ENCODE results near the gene POLE.
"Not testable (repeated sequence)": the region's sequence is repeated elsewhere in the genome, so short reads cannot be mapped to it uniquely, and the experiment has no call there.

POLE gene

GRCh38 chr12:132717011-132717410, 29.9 kb upstream of the POLE start:
- DNase-seq: no peak

GRCh38 chr12:132716356-132716755, 29.2 kb upstream of the POLE start:
- no peak for DNase-seq

- no peak for DNase-seq
Observed at GRCh38 chr12:132715874-132716273, 28.7 kb upstream of the POLE start.

DNA sequence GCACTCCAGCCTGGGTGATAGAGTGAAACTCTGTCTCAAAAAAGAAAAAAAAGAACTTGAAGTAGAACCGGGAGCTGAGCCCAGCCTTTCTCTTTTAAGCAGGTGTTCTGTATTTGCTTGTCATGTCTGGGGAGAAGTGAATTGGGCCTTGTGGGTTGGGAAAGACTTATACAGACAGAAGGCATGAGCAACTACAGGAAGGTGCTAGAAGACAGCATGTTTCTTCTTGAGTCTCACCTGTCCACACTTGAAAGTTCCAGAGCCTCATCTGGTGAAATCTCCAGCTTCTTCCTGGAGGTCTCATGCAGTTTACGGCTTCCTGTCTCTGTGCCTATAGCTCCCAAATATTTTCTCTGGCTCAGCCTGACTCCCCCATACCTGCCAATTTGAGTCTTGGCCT, 26.0 kb upstream of the POLE start:
- no peak for DNase-seq

DNA sequence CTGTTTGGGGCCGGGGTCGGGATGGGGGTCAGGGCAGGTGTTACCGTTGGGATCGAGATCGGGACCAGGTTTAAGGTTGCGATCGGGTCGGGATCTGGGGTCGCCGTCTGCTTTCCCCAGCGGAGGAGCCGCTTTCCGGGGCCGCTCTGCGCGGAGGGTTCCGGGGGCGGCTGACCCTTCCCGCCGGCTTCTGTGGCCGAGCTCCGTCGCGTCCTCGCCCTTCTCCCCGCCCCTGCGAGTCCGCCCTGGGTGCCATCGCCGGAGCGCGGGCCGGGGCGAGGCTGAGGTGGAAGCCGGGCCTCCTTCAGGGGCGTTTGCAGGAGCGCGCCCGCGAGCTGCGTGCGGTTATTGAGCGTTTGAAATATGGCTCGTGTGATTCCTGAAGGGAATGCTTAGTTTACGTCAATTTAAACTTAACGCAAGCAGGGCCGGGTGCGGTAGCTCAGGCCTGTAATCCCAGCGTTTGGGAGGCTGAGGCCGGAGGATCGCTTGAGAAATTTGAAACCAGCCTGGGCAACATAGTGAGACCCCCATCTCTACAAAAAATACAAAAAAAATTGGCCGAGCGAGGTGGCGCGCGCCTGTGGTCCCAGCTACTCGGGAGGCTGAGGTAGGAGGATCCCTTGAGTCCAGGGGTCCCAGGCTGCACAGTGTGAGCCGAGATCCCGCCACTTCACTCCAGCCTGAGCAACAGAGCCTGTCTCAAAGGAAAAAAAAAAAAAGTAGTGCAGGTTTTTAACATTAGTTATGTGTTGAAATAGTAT, 24.1 kb upstream of the POLE start:
- peak; percentile 38 for DNase-seq

DNA sequence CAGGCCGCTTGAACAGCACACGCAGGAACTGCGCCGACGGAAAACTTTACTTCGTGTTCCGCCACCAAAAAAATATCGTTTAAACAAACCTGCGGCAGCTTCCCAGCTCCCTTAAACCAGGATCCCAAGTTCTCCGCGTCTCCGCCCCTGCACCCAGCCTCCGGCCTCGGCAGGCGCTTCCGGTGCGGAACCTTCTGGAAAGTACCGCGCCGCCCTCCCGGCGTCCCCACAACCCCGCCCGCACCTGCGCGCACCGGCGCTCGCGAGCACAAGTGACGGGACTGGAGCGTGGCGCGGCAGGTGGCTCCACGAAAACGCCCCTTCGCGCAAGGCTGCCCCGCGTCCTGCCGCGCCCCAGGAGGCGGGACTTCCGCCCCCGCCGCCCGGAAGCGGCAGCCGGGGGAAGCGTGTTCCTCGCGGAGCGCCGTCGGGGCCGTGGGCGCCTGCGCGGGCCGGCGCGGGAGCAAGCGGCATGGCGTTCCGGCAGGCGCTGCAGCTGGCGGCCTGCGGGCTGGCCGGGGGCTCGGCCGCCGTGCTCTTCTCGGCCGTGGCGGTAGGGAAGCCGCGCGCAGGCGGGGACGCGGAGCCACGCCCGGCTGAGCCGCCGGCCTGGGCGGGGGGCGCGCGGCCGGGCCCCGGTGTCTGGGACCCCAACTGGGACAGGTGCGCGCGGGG, 23.4 kb upstream of the POLE start, which contains the start of gene PGAM5:
PGAM5 (plus strand) TSS at position 438 of the 675 bp plus-strand sequence; CDS start at position 473, 35 bp downstream.
- DNase-seq: peak; percentile 90

DNA sequence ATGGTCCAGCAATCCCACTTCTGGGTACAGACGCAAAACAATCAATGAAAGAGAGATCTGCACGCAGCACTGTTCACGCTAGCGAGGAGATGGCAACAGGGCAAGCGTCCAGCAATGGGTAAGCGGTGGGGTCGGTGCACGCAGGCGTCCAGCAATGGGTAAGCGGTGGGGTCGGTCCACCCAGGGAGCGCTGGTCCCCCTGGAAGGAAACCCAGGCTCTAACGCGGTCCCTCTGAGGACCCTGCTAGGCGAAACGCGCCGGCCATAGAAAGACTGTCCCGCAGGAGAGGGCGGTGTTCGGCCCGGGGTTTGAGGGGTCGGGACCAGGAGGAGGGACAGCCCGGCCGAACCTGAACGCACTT, 22.9 kb upstream of the POLE start:
- DNase-seq: no peak

DNA sequence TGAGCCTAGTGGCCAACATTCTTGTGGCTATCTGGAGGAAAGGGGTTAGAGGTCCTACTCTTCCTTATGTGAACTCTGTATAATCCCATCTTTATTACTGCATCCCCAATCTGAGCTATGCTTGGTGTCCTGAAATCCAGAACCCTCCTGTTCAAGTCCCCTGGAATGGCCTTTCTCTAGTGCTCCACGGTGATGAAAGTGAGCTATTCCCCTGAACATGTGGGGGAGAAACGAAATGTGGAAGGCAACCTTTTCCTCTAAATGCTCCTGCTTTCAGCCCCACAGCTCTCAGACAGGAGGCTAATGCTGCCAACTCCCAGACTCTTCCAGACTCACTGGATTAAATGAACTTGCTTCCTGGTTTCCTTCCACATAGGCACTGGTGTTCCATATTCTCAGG, 21.0 kb upstream of the POLE start:
- no peak for DNase-seq

- DNase-seq: no peak
Observed at GRCh38 chr12:132707241-132707640, 20.1 kb upstream of the POLE start.

DNA sequence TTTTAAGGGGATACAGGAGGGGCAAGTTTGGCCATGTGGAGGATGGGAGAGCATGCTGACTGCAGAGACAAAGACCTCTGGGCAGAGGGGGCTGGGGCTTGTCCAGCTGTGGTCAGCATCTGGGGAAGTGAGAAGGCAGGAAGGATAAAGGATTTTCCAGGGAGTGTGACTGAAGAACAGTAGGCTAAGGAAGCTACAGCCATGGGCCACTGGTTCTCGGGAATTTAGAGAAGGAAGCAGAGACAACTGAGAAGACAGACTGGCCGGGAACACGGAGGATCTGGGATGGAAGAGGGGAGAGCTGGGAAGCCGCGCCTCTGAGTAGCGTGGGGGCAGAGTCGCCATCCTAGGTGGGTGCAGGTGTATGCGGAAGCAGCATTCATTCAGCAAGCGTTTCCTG, 16.5 kb upstream of the POLE start:
- DNase-seq: no peak

GRCh38 chr12:132702640-132703039, 15.5 kb upstream of the POLE start:
- DNase-seq: no peak

DNA sequence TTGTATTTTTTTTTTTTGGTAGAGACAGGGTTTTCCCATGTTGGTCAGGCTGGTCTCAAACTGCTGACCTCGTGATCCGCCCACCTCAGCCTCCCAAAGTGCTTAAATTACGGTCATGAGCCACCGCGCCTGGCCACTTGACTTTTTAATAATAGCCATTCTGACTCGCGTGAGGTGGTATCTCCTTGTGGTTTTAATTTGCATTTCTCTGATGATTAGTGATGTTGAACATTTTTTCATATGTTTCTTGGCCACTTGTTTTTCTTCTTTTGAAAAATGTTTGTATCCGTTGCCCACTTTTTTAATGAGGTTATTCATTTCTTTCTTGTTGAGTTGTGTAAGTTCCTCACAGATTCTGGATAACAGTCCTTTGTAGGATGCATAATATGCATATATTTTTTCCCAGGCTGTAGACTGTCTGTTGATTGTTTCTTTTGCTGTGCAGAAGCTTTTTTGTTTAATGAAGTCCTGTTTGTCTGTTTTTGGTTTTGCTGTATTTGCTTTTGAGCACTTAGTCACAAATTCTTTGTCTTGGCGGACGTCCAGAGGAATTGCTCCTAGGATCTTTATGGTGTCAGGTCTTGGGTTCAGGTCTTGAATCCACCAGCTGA, 13.2 kb upstream of the POLE start:
- no peak for DNase-seq

- no peak for DNase-seq
Observed at GRCh38 chr12:132698341-132698740, 11.2 kb upstream of the POLE start.

DNA sequence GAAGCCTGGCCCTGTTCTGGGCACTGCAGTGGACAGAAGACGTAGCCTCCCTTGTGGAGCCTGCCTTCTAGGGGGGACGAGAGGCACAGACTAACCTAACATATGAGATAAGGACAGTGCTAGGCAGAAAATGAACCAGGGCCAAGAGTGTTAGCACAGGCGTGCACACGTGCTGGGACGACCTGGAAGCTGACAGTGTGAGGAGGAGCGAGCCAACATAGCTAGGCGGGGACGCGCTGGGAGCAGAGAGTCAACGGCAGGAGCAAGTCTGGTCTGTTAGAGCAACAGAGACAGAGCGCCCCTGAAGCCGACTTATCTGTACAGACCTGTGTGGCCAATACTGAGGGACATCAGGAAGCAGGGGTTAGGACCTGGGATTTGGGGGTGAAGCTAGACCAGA, 8.3 kb upstream of the POLE start:
- DNase-seq: no peak

GRCh38 chr12:132694888-132695287, 7.7 kb upstream of the POLE start:
- DNase-seq: not testable (repeated sequence)

DNA sequence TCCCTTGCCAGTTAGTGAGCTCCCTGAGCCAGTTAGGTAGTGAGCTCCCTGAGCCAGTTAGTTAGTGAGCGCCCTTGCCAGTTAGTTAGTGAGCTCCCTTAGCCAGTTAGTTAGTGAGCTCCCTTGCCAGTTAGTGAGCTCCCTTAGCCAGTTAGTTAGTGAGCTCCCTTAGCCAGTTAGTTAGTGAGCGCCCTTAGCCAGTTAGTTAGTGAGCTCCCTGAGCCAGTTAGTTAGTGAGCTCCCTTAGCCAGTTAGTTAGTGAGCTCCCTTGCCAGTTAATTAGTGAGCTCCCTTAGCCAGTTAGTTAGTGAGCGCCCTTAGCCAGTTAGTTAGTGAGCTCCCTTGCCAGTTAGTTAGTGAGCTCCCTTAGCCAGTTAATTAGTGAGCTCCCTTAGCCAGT, 4.9 kb upstream of the POLE start:
- not testable (repeated sequence) for DNase-seq

DNA sequence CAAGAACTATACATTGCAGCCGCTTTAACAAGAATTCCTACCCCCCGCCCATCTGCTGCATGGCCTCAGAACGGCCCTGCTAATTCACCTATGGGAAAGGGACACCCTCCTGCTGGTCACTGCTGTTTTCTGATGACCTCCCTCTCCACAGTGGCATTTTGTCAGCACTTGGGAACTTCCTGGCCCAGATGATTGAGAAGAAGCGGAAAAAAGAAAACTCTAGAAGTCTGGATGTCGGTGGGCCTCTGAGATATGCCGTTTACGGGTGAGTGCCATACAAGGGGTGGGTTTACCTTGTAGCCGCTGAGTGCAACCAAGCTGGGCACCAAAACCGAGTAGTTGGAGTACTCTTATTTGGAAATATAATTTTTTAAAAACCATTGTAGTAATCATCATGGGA, 3.0 kb upstream of the POLE start:
- DNase-seq: no peak

- no peak for DNase-seq
Observed at GRCh38 chr12:132689227-132689626, 2.1 kb upstream of the POLE start.

- no peak for DNase-seq
Observed at GRCh38 chr12:132686825-132687210, 324 bp downstream of the POLE start.

GRCh38 chr12:132685400-132685799, 1.7 kb downstream of the POLE start:
- DNase-seq: no peak

DNA sequence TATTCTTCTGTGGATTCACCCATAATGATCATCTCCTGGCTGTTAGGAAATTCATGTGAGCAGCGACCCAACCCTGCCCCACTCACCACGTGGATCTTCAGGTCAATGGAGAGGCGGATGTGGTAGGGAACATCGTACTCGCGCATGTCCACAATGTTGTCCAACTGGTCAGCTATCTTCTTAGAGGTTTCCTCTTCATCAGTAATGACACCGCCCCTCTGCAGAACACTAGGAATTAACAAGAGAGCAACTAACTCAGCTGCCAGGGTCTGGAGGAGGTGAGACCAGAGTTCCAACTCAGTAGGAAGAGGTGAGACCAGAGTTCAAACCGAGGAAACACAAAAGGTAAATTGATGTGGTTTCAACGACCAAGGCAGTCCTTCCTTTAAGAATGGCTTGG, 9.7 kb downstream of the POLE start:
- no peak for DNase-seq

DNA sequence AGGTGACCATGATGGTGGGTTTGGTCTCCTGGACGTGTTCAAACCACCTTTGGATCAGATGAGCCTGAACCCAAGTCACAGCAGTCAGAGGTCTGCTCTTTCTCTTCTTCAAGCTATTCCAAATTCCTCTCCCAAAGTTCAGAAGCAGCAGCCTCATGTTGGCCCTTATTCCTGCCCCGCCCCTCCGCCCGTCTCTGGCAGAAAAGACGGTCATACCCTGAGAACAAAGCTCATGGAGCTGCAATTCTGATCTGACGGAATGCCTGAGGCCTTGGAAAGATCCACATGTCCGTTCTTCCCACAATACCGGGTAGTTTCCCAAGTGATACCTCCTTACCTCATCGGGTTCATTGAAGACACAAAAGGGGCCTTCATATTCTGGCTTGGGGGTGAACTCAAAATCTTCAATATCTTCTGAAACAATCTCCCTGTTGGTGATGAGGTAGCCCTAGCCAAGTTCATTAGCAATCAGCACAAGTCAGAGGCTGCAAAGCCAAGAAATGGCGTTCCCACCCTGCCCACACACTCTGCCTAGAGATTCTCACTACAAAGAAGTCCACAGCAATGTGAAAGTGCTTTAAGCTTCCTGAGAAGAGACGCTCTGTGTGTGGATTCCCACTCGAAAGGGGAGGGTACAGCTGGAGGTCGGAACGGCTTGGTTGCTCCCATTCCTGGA, 11.2 kb downstream of the POLE start:
- DNase-seq: no peak

- no peak for DNase-seq
Observed at GRCh38 chr12:132674561-132674960, 12.6 kb downstream of the POLE start.
